Mucosa of stomach (tissue), 1 donor: ENCODE results near the gene MTURN.

Source experiments
- H3K27me3 ChIP-seq: one replicate; pipeline ENCODE4 v1.7.0; 2013; ENCODE audit warnings: mild to moderate bottlenecking, low read length; ENCODE audit not compliant: control insufficient read depth, insufficient read depth
- H3K36me3 ChIP-seq: one replicate; pipeline ENCODE4 v1.7.0; 2013; ENCODE audit warnings: low read length; ENCODE audit not compliant: control insufficient read depth, insufficient read depth
- H3K4me1 ChIP-seq: one replicate; pipeline ENCODE4 v1.7.0; 2013; ENCODE audit warnings: mild to moderate bottlenecking, low read length; ENCODE audit not compliant: control insufficient read depth, insufficient read depth
- H3K4me3 ChIP-seq: one replicate; pipeline ENCODE4 v1.7.0; 2013; ENCODE audit warnings: low read length
- H3K9ac ChIP-seq: one replicate; pipeline ENCODE4 v1.7.0; 2013; ENCODE audit warnings: mild to moderate bottlenecking, low read length, moderate library complexity
- H3K9me3 ChIP-seq: one replicate; pipeline ENCODE4 v1.7.0; 2013; ENCODE audit warnings: mild to moderate bottlenecking, low read length, moderate library complexity; ENCODE audit not compliant: control insufficient read depth
- donor health status: Pancreatic carcinoma.

The MTURN gene

GRCh38 chr7:30150711-30151110 lies 15.9 kb downstream of the MTURN start:
- Histone ChIP-seq H3K36me3 (no peaks in the 10 kb centered on the region), H3K27me3 (no peaks in the 10 kb centered on the region), H3K9ac (no peak overlapping the region), H3K4me3 (no peak overlapping the region), H3K4me1 (peaks cover 12% of the 10 kb centered on the region), H3K9me3 (no peaks in the 10 kb centered on the region)

- H3K4me1 ChIP-seq, result peaks cover 10% of the 10 kb centered on the region
- no peaks in the 10 kb centered on the region for H3K27me3 ChIP-seq
- no peaks in the 10 kb centered on the region for H3K36me3 ChIP-seq
- no peak overlapping the region for H3K9ac ChIP-seq
- no peaks in the 10 kb centered on the region for H3K9me3 ChIP-seq
- no peak overlapping the region for H3K4me3 ChIP-seq
Measured at GRCh38 chr7:30154111-30154587, 19.4 kb downstream of the MTURN start.

- peaks cover 14% of the 10 kb centered on the region for H3K4me1 ChIP-seq
- H3K36me3 ChIP-seq, result no peaks in the 10 kb centered on the region
- H3K9ac ChIP-seq, result no peak overlapping the region
Measured at GRCh38 chr7:30155481-30155880, 20.7 kb downstream of the MTURN start.

GRCh38 chr7:30157204-30157603 lies 22.4 kb downstream of the MTURN start:
- H3K27me3 ChIP-seq, result no peaks in the 10 kb centered on the region
- peaks cover 14% of the 10 kb centered on the region for H3K4me1 ChIP-seq
- no peak overlapping the region for H3K4me3 ChIP-seq
- H3K9ac ChIP-seq, result no peak overlapping the region
- no peaks in the 10 kb centered on the region for H3K36me3 ChIP-seq
- H3K9me3 ChIP-seq, result no peaks in the 10 kb centered on the region

More at GRCh38 chr7:30155481-30155880, 20.7 kb downstream of the MTURN start:
- Histone ChIP-seq H3K9me3 (no peaks in the 10 kb centered on the region), H3K4me3 (no peak overlapping the region), H3K27me3 (no peaks in the 10 kb centered on the region)

GRCh38 chr7:30159163-30159562 lies 24.4 kb downstream of the MTURN start:
- Histone ChIP-seq H3K9me3 (no peaks in the 10 kb centered on the region), H3K9ac (no peak overlapping the region), H3K4me3 (no peak overlapping the region), H3K36me3 (no peaks in the 10 kb centered on the region), H3K27me3 (no peaks in the 10 kb centered on the region), H3K4me1 (peaks cover 14% of the 10 kb centered on the region)

- H3K36me3 ChIP-seq, result no peaks in the 10 kb centered on the region
- no peaks in the 10 kb centered on the region for H3K27me3 ChIP-seq
- H3K9me3 ChIP-seq, result no peaks in the 10 kb centered on the region
- peaks cover 15% of the 10 kb centered on the region for H3K4me1 ChIP-seq
- H3K4me3 ChIP-seq, result no peak overlapping the region
- no peak overlapping the region for H3K9ac ChIP-seq
Measured at GRCh38 chr7:30159698-30160143, 24.9 kb downstream of the MTURN start.

GRCh38 chr7:30160329-30160728 lies 25.5 kb downstream of the MTURN start:
- peaks cover 21% of the 10 kb centered on the region for H3K4me1 ChIP-seq
- no peaks in the 10 kb centered on the region for H3K27me3 ChIP-seq
- no peaks in the 10 kb centered on the region for H3K9me3 ChIP-seq
- no peak overlapping the region for H3K9ac ChIP-seq
- no peak overlapping the region for H3K4me3 ChIP-seq
- H3K36me3 ChIP-seq, result no peaks in the 10 kb centered on the region

- Histone ChIP-seq H3K4me3 (no peak overlapping the region), H3K27me3 (no peaks in the 10 kb centered on the region), H3K9me3 (no peaks in the 10 kb centered on the region), H3K4me1 (peaks cover 29% of the 10 kb centered on the region), H3K36me3 (no peaks in the 10 kb centered on the region), H3K9ac (no peak overlapping the region)
Measured at GRCh38 chr7:30162133-30162532, 27.3 kb downstream of the MTURN start.

- no peaks in the 10 kb centered on the region for H3K9me3 ChIP-seq
- H3K9ac ChIP-seq, result no peak overlapping the region
- H3K36me3 ChIP-seq, result no peaks in the 10 kb centered on the region
- H3K27me3 ChIP-seq, result no peaks in the 10 kb centered on the region
- H3K4me1 ChIP-seq, result peaks cover 29% of the 10 kb centered on the region
- H3K4me3 ChIP-seq, result no peak overlapping the region
Measured at GRCh38 chr7:30162622-30163124, 27.9 kb downstream of the MTURN start.

GRCh38 chr7:30163231-30163894 lies 28.6 kb downstream of the MTURN start:
- Histone ChIP-seq H3K9ac (no peak overlapping the region), H3K36me3 (no peaks in the 10 kb centered on the region), H3K9me3 (no peaks in the 10 kb centered on the region), H3K4me3 (no peak overlapping the region), H3K4me1 (peaks cover 29% of the 10 kb centered on the region), H3K27me3 (no peaks in the 10 kb centered on the region)

- peaks cover 24% of the 10 kb centered on the region for H3K4me1 ChIP-seq
- no peak overlapping the region for H3K9ac ChIP-seq
- H3K4me3 ChIP-seq, result no peak overlapping the region
- H3K27me3 ChIP-seq, result no peaks in the 10 kb centered on the region
- no peaks in the 10 kb centered on the region for H3K36me3 ChIP-seq
- no peaks in the 10 kb centered on the region for H3K9me3 ChIP-seq
Measured at GRCh38 chr7:30164567-30164966, 29.8 kb downstream of the MTURN start.

- Histone ChIP-seq H3K9me3 (no peaks in the 10 kb centered on the region), H3K36me3 (no peaks in the 10 kb centered on the region), H3K9ac (no peak overlapping the region), H3K4me3 (no peak overlapping the region), H3K27me3 (no peaks in the 10 kb centered on the region), H3K4me1 (peaks cover 15% of the 10 kb centered on the region)
Measured at GRCh38 chr7:30165590-30165989, 30.8 kb downstream of the MTURN start.
